Right ventricle myocardium inferior (tissue), 1 donor: ENCODE measurements around the gene ACSL4. TPM values are rescaled to one million over a fixed set of nuclear protein-coding genes. Genes with fewer than 3 reads are reported as not detected.
A peak's percentile ranks its signal among the peaks of the same experiment; 100 is the strongest.
"Not testable (repeated sequence)": the region's sequence is repeated elsewhere in the genome, so short reads cannot be mapped to it uniquely, and the experiment has no call there.

Source experiments
- ATAC-seq: fragments of 200-7000 bp; cut with Tn5 transposase; one replicate; pipeline ENCODE4 v1.9.1; 2020; ENCODE audit warnings: mild to moderate bottlenecking, moderate library complexity
- DNase-seq: peaks from one replicate; pipeline ENCODE4 v3.0.0; 2021; ENCODE audit errors: missing footprints
- intact Hi-C: fragments of 100-400 bp; cut with DNase I; formaldehyde crosslinking; loops from one replicate; pipeline ENCODE4 v1.11.0; 2022
- long read RNA-seq: library from polyadenylated mRNA; unstranded; transcript quantifications from one replicate; pipeline ENCODE4 v2.0.0, GENCODE V29; 2021
- total RNA-seq: library from RNA; stranded (reverse); fragmentation: NEBNext Ultra II Directional; extraction: Animal tissue kit (Norgen Biotek cat#: 25700); gene quantifications from one replicate; pipeline ENCODE4 v1.2.1, GENCODE V29; 2021
- donor health status: DM: no; HTN: yes; CAD: no; lungs with severe emphysema.

The ACSL4 gene
- 30.6 TPM for total RNA-seq
- long read RNA-seq, full-length matches to known transcripts, result 7 of 29 reads
- long read RNA-seq, partial matches to known transcripts, result 1 of 29 reads
- long read RNA-seq, other reads (novel, unspliced or antisense), result 21 of 29 reads

GRCh38 chrX:109732807-109733612 lies at the start of gene ACSL4:
Gene ACSL4, minus strand, starts transcription at chrX:109733257. Its CDS starts 49,894 bp downstream, at chrX:109683363.
- intact Hi-C loops, result no loop called here
- peak; percentile 99 for ATAC-seq

GRCh38 chrX:109777749-109778148 lies 44.7 kb upstream of the ACSL4 start:
- no peak for ATAC-seq
- DNase-seq, result no peak
- intact Hi-C loops, result no loop called here

More at GRCh38 chrX:109732807-109733612, at the start of gene ACSL4:
- peak; percentile 94 for DNase-seq

- no peak for ATAC-seq
- intact Hi-C loops, result no loop called here
- DNase-seq, result no peak
Observed at GRCh38 chrX:109776986-109777385, 43.9 kb upstream of the ACSL4 start.

- no peak for ATAC-seq
Observed at GRCh38 chrX:109776432-109776831, 43.4 kb upstream of the ACSL4 start.

GRCh38 chrX:109775386-109775785 lies 42.3 kb upstream of the ACSL4 start:
- intact Hi-C loops, result no loop called here
- DNase-seq (no peak), ATAC-seq (no peak)

More at GRCh38 chrX:109776432-109776831, 43.4 kb upstream of the ACSL4 start:
- intact Hi-C loops, result no loop called here
- no peak for DNase-seq

GRCh38 chrX:109774706-109775105 lies 41.6 kb upstream of the ACSL4 start:
- intact Hi-C loops, result no loop called here
- DNase-seq (no peak), ATAC-seq (peak; percentile 81)

- DNase-seq (no peak), ATAC-seq (no peak)
- intact Hi-C loops, result no loop called here
Observed at GRCh38 chrX:109774136-109774535, 41.1 kb upstream of the ACSL4 start.

GRCh38 chrX:109773374-109773773 lies 40.3 kb upstream of the ACSL4 start:
- DNase-seq (no peak), ATAC-seq (no peak)
- intact Hi-C loops, result no loop called here

- intact Hi-C loops, result no loop called here
- DNase-seq, result no peak
- no peak for ATAC-seq
Observed at GRCh38 chrX:109770780-109771179, 37.7 kb upstream of the ACSL4 start.

- intact Hi-C loops, result no loop called here
- DNase-seq (no peak), ATAC-seq (no peak)
Observed at GRCh38 chrX:109760922-109761250, 27.8 kb upstream of the ACSL4 start.

- no peak for ATAC-seq
- intact Hi-C loops, result no loop called here
- no peak for DNase-seq
Observed at GRCh38 chrX:109760209-109760921, 27.3 kb upstream of the ACSL4 start.

GRCh38 chrX:109753256-109753655 lies 20.2 kb upstream of the ACSL4 start:
- DNase-seq (no peak), ATAC-seq (no peak)
- intact Hi-C loops, result no loop called here

GRCh38 chrX:109751698-109752097 lies 18.6 kb upstream of the ACSL4 start:
- intact Hi-C loops, result no loop called here

GRCh38 chrX:109749207-109749606 lies 16.1 kb upstream of the ACSL4 start:
- intact Hi-C loops, result no loop called here
- DNase-seq (no peak), ATAC-seq (no peak)

More at GRCh38 chrX:109751698-109752097, 18.6 kb upstream of the ACSL4 start:
- ATAC-seq, result no peak
- DNase-seq, result no peak

GRCh38 chrX:109747681-109748080 lies 14.6 kb upstream of the ACSL4 start:
- intact Hi-C loops, result no loop called here
- ATAC-seq, result no peak
- DNase-seq, result no peak

GRCh38 chrX:109742722-109743121 lies 9.7 kb upstream of the ACSL4 start:
- intact Hi-C loops, result no loop called here
- ATAC-seq (no peak), DNase-seq (no peak)

GRCh38 chrX:109740896-109741295 lies 7.8 kb upstream of the ACSL4 start:
- peak; percentile 50 for DNase-seq
- intact Hi-C loops, ATAC-seq: not testable (repeated sequence)

- no peak for ATAC-seq
- intact Hi-C loops, result no loop called here
- DNase-seq, result no peak
Observed at GRCh38 chrX:109740433-109740809, 7.4 kb upstream of the ACSL4 start.

GRCh38 chrX:109739625-109740432 lies 6.8 kb upstream of the ACSL4 start:
- intact Hi-C loops, result no loop called here
- no peak for ATAC-seq
- no peak for DNase-seq
